Caco-2 (cell line): Measurements from ENCODE around the gene PDK2. TPM values are rescaled to one million over a fixed set of nuclear protein-coding genes. Genes with fewer than 3 reads are reported as not detected.

Experiments used
- BruUV-seq: library from RNA; stranded (reverse); fragments of 400-500 nt; replicated peaks from 2 replicates; lab custom pipeline; 2021; lab: Mats Ljungman, UMichigan
- CTCF ChIA-PET: fragments of 300-600 bp; sonication (Branson Sonifier 250); formaldehyde crosslinking; loops from one replicate; lab custom pipeline; 2022; ENCODE audit warnings: antibody characterized with exemption; lab: Charles Lee
- POLR2A ChIA-PET: fragments of 300-600 bp; sonication (Branson Sonifier 250); formaldehyde crosslinking; loops from one replicate; lab custom pipeline; 2022; ENCODE audit warnings: antibody characterized with exemption; lab: Charles Lee
- DNase-seq, 2 experiments: peaks; one replicate each; pipeline versions ENCODE4 v3.0.0 to v3.0.0-alpha.2; 2020 to 2022
- H3K27me3 ChIP-seq: replicated peaks from 2 replicates; pipeline ENCODE4 v1.6.0; 2011; ENCODE audit warnings: low read length; ENCODE audit not compliant: control insufficient read depth, insufficient read depth
- H3K36me3 ChIP-seq: 2 replicates; pipeline ENCODE4 v1.5.1; 2011; ENCODE audit warnings: low read length; ENCODE audit not compliant: control insufficient read depth, insufficient read depth
- H3K4me1 ChIP-seq: fragments of 250-450 bp; sonication (Bioruptor Pico); 2 replicates; pipeline ENCODE4 v1.5.1; 2020; ENCODE audit warnings: mild to moderate bottlenecking
- H3K4me3 ChIP-seq: 2 replicates; pipeline ENCODE4 v1.5.1; 2011; ENCODE audit warnings: low read depth, mild to moderate bottlenecking, control low read depth, low read length
- H3K9me3 ChIP-seq: fragments of 250-450 bp; sonication (Bioruptor Pico); 2 replicates; pipeline ENCODE4 v1.5.1; 2020; ENCODE audit warnings: mild to moderate bottlenecking, moderate library complexity
- H3K27ac Mint-ChIP-seq: one replicate; pipeline ENCODE4 v1.8.0; 2022; ENCODE audit warnings: mixed read lengths; ENCODE audit not compliant: unreplicated experiment
- H3K27me3 Mint-ChIP-seq: one replicate; pipeline ENCODE4 v1.8.0; 2022; ENCODE audit warnings: mixed read lengths; ENCODE audit not compliant: insufficient read depth, unreplicated experiment
- H3K36me3 Mint-ChIP-seq: one replicate; pipeline ENCODE4 v1.8.0; 2022; ENCODE audit warnings: mild to moderate bottlenecking, mixed read lengths; ENCODE audit not compliant: insufficient read depth, unreplicated experiment
- H3K4me1 Mint-ChIP-seq: one replicate; pipeline ENCODE4 v1.8.0; 2022; ENCODE audit warnings: low read depth, mixed read lengths; ENCODE audit not compliant: unreplicated experiment
- H3K4me3 Mint-ChIP-seq: one replicate; pipeline ENCODE4 v1.8.0; 2022; ENCODE audit warnings: mild to moderate bottlenecking, moderate library complexity, mixed read lengths; ENCODE audit not compliant: unreplicated experiment
- H3K9me3 Mint-ChIP-seq: one replicate; pipeline ENCODE4 v1.8.0; 2022; ENCODE audit warnings: mixed read lengths; ENCODE audit not compliant: unreplicated experiment
- intact Hi-C: fragments of 100-400 bp; cut with micrococcal nuclease; formaldehyde crosslinking; loops from one replicate; pipeline ENCODE4 v1.10.0; 2022; ENCODE audit not compliant: unreplicated experiment
- total RNA-seq: library from RNA; stranded (reverse); gene quantifications from 2 replicates; pipeline ENCODE4 v1.2.3, GENCODE V29; 2022
- TF ChIP-seq, protein P1 (sequence below), 2 experiments: fragments of 200-600 bp in 1 of 2; IDR thresholded peaks; 1 replicate in 1 of 2; 2 replicates in 1 of 2; pipeline versions ENCODE4 v1.5.1 to v1.8.0; 2011 to 2022; ENCODE audit warnings: antibody characterized with exemption in 1 of 2, control low read depth in 1 of 2, inconsistent platforms in 1 of 2, low read depth in 1 of 2, low read length in 1 of 2, mild to moderate bottlenecking in 1 of 2, moderate library complexity in 1 of 2; ENCODE audit not compliant: insufficient read depth in 1 of 2, severe bottlenecking in 1 of 2, unreplicated experiment in 1 of 2

The PDK2 gene
- total RNA-seq, 1 experiment from 2014 or later: 10.5 TPM

DNA sequence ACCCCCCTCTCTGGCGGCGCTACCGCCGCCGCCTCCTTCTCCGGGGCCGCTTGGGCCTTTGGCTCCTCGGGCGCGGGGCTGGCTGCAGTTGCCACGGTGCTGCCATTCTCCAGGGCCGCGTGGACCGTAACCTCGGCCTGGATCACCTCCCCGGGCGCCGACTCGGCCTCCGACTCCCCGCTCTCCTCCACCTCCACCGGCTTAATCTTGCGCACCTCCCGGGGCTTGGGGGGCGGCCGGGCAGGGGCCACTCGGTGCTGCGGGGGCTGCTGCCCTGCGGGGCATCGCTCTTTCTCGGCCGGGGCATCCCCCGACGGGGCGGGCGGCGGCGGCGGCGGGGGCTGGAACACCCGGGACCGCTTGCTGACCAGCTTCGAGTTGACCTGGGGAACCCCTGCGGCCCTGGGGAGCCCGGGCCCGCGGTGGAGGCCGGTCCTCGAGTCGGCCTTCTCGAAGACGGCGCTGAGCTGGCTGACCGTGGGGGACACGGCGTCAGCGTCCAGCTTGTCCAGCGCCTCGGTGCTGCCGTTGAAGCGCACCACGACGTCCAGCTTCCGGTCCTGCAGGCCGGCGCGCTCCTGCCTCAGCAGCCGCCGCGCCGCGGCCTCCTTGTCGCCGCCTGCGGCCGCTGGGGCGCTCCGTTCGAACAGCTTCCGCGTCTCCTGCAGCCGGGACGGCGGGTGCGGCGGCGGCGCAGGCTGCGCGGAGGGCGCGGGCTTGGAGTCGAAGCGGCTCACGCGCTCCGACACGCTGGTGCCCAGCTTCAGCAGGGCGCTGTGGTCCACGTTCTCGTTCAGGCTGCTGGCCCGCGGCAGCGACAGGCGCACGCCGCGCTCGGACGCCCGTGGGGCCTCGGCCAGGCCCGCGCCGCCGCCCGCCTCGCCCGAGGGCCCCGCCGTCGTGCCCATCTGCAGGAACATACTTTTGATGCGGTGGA is 54.5 kb downstream of the PDK2 start:
- peak; percentile 79 to 89 for DNase-seq
- Histone ChIP-seq H3K4me3 (peak overlapping the region; percentile 69), H3K4me1 (peaks cover 34% of the 10 kb centered on the region), H3K36me3 (peaks cover 6% of the 10 kb centered on the region; the same call in 1 of the 2 replicates), H3K27me3 (no peaks in the 10 kb centered on the region), H3K9me3 (no peaks in the 10 kb centered on the region)
- H3K4me3 Mint-ChIP-seq: peak overlapping the region; percentile 81
- H3K27ac Mint-ChIP-seq: peak overlapping the region; percentile 77
- ChIA-PET CTCF (interaction anchor here (0.6 to 2.2 kb wide), 16 partner anchors 9 to 774 kb away, joined by 3 to 7 read pairs (median 4); no protein-coding TSS in a partner anchor), POLR2A (interaction anchor here (0.9 kb wide), 1 partner anchor 385 kb away, joined by 3 read pairs; the partner anchor contains the start of gene FAM117A)
- no TSS peak for BruUV-seq
- H3K36me3 Mint-ChIP-seq: peaks cover 13% of the 10 kb centered on the region
- H3K27me3 Mint-ChIP-seq: no peaks in the 10 kb centered on the region
- peaks cover 39% of the 10 kb centered on the region for H3K4me1 Mint-ChIP-seq
- H3K9me3 Mint-ChIP-seq: no peaks in the 10 kb centered on the region
- TF ChIP-seq, protein P1, sequence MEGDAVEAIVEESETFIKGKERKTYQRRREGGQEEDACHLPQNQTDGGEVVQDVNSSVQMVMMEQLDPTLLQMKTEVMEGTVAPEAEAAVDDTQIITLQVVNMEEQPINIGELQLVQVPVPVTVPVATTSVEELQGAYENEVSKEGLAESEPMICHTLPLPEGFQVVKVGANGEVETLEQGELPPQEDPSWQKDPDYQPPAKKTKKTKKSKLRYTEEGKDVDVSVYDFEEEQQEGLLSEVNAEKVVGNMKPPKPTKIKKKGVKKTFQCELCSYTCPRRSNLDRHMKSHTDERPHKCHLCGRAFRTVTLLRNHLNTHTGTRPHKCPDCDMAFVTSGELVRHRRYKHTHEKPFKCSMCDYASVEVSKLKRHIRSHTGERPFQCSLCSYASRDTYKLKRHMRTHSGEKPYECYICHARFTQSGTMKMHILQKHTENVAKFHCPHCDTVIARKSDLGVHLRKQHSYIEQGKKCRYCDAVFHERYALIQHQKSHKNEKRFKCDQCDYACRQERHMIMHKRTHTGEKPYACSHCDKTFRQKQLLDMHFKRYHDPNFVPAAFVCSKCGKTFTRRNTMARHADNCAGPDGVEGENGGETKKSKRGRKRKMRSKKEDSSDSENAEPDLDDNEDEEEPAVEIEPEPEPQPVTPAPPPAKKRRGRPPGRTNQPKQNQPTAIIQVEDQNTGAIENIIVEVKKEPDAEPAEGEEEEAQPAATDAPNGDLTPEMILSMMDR (IDR thresholded peaks at IDR 0.05; ENCODE audit: insufficient read depth in 1 of 2, low read depth in 1 of 2, low read length in 1 of 2, severe bottlenecking in 1 of 2, unreplicated experiment in 1 of 2): peak; percentile 3 to 31
- intact Hi-C loops: no loop called here

DNA sequence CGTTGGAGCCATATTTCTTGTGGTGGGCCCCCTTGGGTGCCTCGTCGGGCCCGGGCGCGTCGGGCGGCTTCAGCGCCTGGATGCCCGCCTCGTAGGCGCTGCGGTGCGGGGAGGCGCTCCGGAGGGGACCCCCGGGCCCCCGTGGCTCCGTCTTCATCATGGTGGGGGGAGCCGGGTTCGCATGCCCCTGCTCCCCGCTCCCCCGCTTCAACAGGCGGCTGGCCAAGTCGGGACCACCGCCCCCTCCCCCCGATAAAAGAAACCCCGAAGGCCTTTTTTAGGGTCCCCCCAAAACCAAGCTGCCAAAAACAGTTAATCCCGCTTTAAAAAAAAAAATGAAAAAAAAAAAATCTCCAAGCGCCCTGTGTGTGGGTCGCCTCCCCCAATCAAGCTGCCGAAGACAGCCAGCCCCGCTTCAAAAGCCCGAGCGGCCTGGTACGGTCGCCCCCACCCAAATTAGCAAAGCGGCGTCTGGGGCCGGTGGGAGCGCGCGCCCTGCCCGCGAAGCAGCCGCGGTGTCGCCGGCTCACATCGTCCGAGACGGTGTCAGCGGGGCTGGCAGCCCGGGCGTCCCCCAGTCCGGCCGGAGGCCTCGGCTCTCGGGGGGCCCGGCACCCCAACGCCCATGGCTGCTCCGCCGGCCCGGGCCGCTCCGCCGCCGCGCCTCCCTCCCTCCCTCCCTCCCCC is 55.3 kb downstream of the PDK2 start, which contains the start of gene PPP1R9B:
Gene PPP1R9B, minus strand, starts transcription at position 324 of the 687 bp plus-strand sequence. Its CDS starts 164 bp downstream, at position 160.
- Histone ChIP-seq H3K9me3 (no peaks in the 10 kb centered on the region), H3K4me1 (peaks cover 34% of the 10 kb centered on the region), H3K27me3 (no peaks in the 10 kb centered on the region), H3K36me3 (no peaks in the 10 kb centered on the region), H3K4me3 (peak within 1 kb of the TSS; percentile 69)
- TSS peak; percentile 34 for BruUV-seq
- H3K27me3 Mint-ChIP-seq: no peaks in the 10 kb centered on the region
- DNase-seq: no peak
- no peaks in the 10 kb centered on the region for H3K9me3 Mint-ChIP-seq
- POLR2A ChIA-PET: interaction anchor here (0.6 to 1.5 kb wide), 3 partner anchors 247 to 386 kb away, joined by 3 to 9 read pairs (median 3); partner anchors contain the start of genes FAM117A and LRRC59
- intact Hi-C loops: no loop called here
- peaks cover 39% of the 10 kb centered on the region for H3K4me1 Mint-ChIP-seq
- peak within 1 kb of the TSS; percentile 69 for H3K27ac Mint-ChIP-seq
- peak within 1 kb of the TSS; percentile 81 for H3K4me3 Mint-ChIP-seq
- CTCF ChIA-PET: interaction anchor here (0.6 to 2.1 kb wide), 15 partner anchors 9 to 775 kb away, joined by 3 to 15 read pairs (median 4); no protein-coding TSS in a partner anchor
- H3K36me3 Mint-ChIP-seq: peaks cover 13% of the 10 kb centered on the region
- TF ChIP-seq, protein P1 (IDR thresholded peaks at IDR 0.05; ENCODE audit: insufficient read depth in 1 of 2, low read depth in 1 of 2, low read length in 1 of 2, severe bottlenecking in 1 of 2, unreplicated experiment in 1 of 2): no peak
